Activated CD4-positive, alpha-beta memory T cell treated with anti-CD3 and anti-CD28 coated beads, Interleukin-2, amount 10 ng/mL, durations not matched to agents 7 days and 5 days (primary cell): ENCODE results near the gene SMPD3. TPM values are rescaled to one million over a fixed set of nuclear protein-coding genes. Genes with fewer than 3 reads are reported as not detected.

Source experiments
- CTCF ChIA-PET: fragments of 350-600 bp; sonication (Branson Sonifier 250); formaldehyde crosslinking; loops from one replicate; lab custom pipeline; 2021; ENCODE audit warnings: antibody characterized with exemption, inconsistent platforms; lab: Charles Lee
- POLR2A ChIA-PET: fragments of 350-600 bp; sonication (Branson Sonifier 250); formaldehyde crosslinking; loops from one replicate; lab custom pipeline; 2021; ENCODE audit warnings: antibody characterized with exemption; lab: Charles Lee
- DNase-seq: peaks from one replicate; pipeline ENCODE4 v3.0.0-alpha.2; 2020
- H3K27ac Mint-ChIP-seq: one replicate; pipeline ENCODE4 v1.8.0; 2021; ENCODE audit warnings: mild to moderate bottlenecking, mixed read lengths
- H3K27me3 Mint-ChIP-seq: one replicate; pipeline ENCODE4 v1.8.0; 2021; ENCODE audit warnings: mixed read lengths
- H3K36me3 Mint-ChIP-seq: one replicate; pipeline ENCODE4 v1.8.0; 2021; ENCODE audit warnings: low read depth, mixed read lengths
- H3K4me1 Mint-ChIP-seq: one replicate; pipeline ENCODE4 v1.8.0; 2021; ENCODE audit warnings: mixed read lengths
- H3K4me3 Mint-ChIP-seq: one replicate; pipeline ENCODE4 v1.8.0; 2021; ENCODE audit warnings: mild to moderate bottlenecking, mixed read lengths
- H3K9me3 Mint-ChIP-seq: one replicate; pipeline ENCODE4 v1.8.0; 2021; ENCODE audit warnings: mixed read lengths
- total RNA-seq, 2 experiments: library from RNA; stranded (reverse); gene quantifications; one replicate each; pipeline ENCODE4 v1.2.3, GENCODE V29; 2021

Gene SMPD3
- total RNA-seq, 2 experiments from 2014 or later = 0.38 to 0.53 TPM

- Mint-ChIP-seq H3K27me3 (peaks cover 7% of the 10 kb centered on the region), H3K27ac (no peak overlapping the region), H3K9me3 (no peaks in the 10 kb centered on the region), H3K36me3 (no peaks in the 10 kb centered on the region), H3K4me3 (no peak overlapping the region), H3K4me1 (no peaks in the 10 kb centered on the region)
- POLR2A ChIA-PET = interaction anchor here (1.0 kb wide), 1 partner anchor 16 kb away, joined by 3 read pairs; no protein-coding TSS in a partner anchor
- CTCF ChIA-PET = interaction anchor here (1.2 kb wide), 1 partner anchor 121 kb away, joined by 3 read pairs; no protein-coding TSS in a partner anchor
- no peak for DNase-seq
Observed at GRCh38 chr16:68486502-68487202, 38.3 kb upstream of the SMPD3 start.

DNA sequence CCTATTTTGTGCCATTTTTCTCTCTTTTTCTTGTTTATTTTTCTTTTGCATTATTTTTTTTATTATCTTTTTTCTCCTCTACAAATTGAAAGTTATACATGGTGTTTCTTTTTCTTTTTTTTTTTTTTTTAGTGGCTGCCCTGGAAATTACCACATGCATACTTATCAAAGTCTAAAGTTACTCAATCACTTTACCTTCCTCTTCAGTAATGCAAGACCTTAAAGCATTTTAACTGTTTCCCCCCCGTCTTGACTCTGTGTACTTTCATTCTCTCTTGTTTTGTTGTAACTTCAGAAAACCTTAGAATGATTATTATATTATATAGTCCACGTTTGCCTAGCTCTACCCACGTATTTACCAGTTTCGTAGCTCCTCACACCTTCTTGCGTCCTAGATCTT lies 33.3 kb upstream of the SMPD3 start:
- no peak overlapping the region for H3K27ac Mint-ChIP-seq
- H3K27me3 Mint-ChIP-seq = peaks cover 5% of the 10 kb centered on the region
- POLR2A ChIA-PET = no interaction called here
- DNase-seq = no peak
- H3K36me3 Mint-ChIP-seq = no peaks in the 10 kb centered on the region
- CTCF ChIA-PET = interaction anchor here (0.7 to 0.8 kb wide), 2 partner anchors 85 to 730 kb away, joined by 3 to 5 read pairs; no protein-coding TSS in a partner anchor
- no peaks in the 10 kb centered on the region for H3K4me1 Mint-ChIP-seq
- no peak overlapping the region for H3K4me3 Mint-ChIP-seq
- no peaks in the 10 kb centered on the region for H3K9me3 Mint-ChIP-seq

DNA sequence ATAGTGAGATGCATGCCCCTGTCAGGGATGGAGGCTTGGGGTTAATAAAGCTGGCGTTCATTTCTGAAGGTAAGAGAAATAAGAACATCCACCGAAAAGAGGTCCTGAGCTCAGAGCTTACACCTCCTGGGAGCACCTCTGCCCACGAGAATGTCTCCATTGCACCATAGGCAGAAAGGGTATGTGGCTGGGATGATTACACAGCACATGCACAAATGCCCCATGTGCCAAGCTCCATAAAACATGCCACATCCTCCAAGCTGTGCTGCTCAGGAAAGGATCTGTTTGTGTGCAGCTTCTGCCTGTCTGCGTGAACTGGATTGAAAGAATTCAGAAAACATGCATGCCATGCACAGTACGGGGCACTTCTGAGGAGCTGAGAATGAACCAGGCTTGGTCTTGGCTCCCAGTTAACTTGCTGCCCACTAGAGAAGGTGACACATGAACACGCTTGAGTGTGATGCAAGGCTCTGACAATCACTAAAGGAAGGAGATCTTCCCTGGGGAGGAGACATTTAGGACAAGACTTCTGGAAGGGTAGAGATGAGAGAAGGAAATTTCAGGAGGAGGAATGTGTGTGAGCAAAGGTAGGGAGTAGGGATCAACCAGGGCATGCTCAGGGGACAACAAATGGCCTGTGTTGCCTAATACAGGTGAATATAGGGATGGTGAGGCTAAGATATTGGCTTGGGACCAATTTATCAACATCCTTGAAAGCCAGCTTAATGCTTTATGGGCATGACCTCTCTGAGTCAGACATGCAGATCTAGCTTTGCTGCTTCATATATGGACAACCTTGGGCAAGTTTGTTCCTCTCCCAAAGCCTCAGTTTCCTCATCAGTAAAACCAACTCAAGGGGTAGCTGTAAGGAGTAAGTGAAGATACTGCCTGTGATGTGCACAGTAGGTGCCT lies 32.0 kb upstream of the SMPD3 start:
- DNase-seq = no peak
- POLR2A ChIA-PET = interaction anchor here (1.0 kb wide), 1 partner anchor 12 kb away, joined by 4 read pairs; no protein-coding TSS in a partner anchor
- Mint-ChIP-seq H3K9me3 (no peaks in the 10 kb centered on the region), H3K4me3 (no peak overlapping the region), H3K4me1 (no peaks in the 10 kb centered on the region), H3K36me3 (no peaks in the 10 kb centered on the region), H3K27ac (no peak overlapping the region), H3K27me3 (peaks cover 3% of the 10 kb centered on the region)
- CTCF ChIA-PET = no interaction called here

GRCh38 chr16:68479271-68479670 lies 31.0 kb upstream of the SMPD3 start:
- no peak for DNase-seq
- H3K9me3 Mint-ChIP-seq = no peaks in the 10 kb centered on the region
- POLR2A ChIA-PET = no interaction called here
- H3K27me3 Mint-ChIP-seq = peaks cover 3% of the 10 kb centered on the region
- CTCF ChIA-PET = no interaction called here
- no peak overlapping the region for H3K4me3 Mint-ChIP-seq
- no peak overlapping the region for H3K27ac Mint-ChIP-seq
- no peaks in the 10 kb centered on the region for H3K36me3 Mint-ChIP-seq
- no peaks in the 10 kb centered on the region for H3K4me1 Mint-ChIP-seq

DNA sequence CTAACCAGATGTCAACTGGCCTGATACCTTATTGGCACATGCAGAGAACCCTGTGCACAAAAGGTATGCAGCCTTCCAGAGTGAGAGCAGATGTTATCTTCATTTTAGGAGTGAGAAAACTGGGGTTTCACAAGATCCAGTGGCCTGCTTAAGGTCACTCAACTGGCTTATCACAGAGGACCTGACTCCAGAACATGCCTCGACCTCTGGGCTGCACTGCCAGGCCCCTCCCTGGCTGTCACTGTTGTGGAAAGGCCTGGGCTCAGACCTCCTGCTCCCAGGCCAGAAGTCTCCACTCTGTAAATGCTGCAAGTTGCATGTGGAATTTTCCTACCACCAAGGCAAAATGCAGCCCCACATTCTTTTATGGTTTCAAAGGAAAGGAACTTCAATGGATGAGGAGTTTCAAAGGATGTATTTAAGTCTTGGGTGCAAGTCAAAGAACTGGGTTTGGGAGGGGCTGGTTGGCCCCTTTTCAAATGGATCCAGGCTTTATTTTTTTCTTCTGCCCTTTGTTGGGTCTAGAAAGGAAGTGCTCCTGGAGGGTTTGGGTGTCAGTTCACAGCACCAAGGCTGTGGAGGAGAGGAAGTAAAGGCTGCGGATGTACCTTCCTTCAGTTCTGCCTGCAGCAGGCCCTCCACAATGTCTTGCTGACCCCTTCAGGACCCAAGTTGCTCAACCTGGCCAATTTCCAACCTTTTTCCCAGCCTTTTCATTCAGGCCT lies 30.4 kb upstream of the SMPD3 start:
- H3K27ac Mint-ChIP-seq = no peak overlapping the region
- ChIA-PET POLR2A (no interaction called here), CTCF (no interaction called here)
- H3K4me1 Mint-ChIP-seq = no peaks in the 10 kb centered on the region
- H3K4me3 Mint-ChIP-seq = no peak overlapping the region
- H3K9me3 Mint-ChIP-seq = no peaks in the 10 kb centered on the region
- peaks cover 3% of the 10 kb centered on the region for H3K27me3 Mint-ChIP-seq
- no peaks in the 10 kb centered on the region for H3K36me3 Mint-ChIP-seq
- DNase-seq = no peak

GRCh38 chr16:68475071-68475470 lies 26.8 kb upstream of the SMPD3 start:
- DNase-seq = no peak
- H3K4me3 Mint-ChIP-seq = no peak overlapping the region
- H3K9me3 Mint-ChIP-seq = no peaks in the 10 kb centered on the region
- CTCF ChIA-PET = interaction anchor here (1.6 kb wide), 1 partner anchor 29 kb away, joined by 3 read pairs; no protein-coding TSS in a partner anchor
- no peak overlapping the region for H3K27ac Mint-ChIP-seq
- H3K27me3 Mint-ChIP-seq = no peaks in the 10 kb centered on the region
- POLR2A ChIA-PET = no interaction called here
- H3K4me1 Mint-ChIP-seq = peaks cover 10% of the 10 kb centered on the region
- H3K36me3 Mint-ChIP-seq = no peaks in the 10 kb centered on the region

GRCh38 chr16:68473358-68474070 lies 25.2 kb upstream of the SMPD3 start:
- Mint-ChIP-seq H3K9me3 (no peaks in the 10 kb centered on the region), H3K27ac (no peak overlapping the region), H3K4me1 (peaks cover 24% of the 10 kb centered on the region), H3K27me3 (no peaks in the 10 kb centered on the region), H3K36me3 (no peaks in the 10 kb centered on the region), H3K4me3 (no peak overlapping the region)
- ChIA-PET POLR2A (no interaction called here), CTCF (interaction anchor here (0.8 to 1.6 kb wide), 2 partner anchors 9 to 27 kb away, joined by 3 read pairs; no protein-coding TSS in a partner anchor)
- no peak for DNase-seq

- Mint-ChIP-seq H3K27ac (no peak overlapping the region), H3K36me3 (no peaks in the 10 kb centered on the region)
- POLR2A ChIA-PET = no interaction called here
Observed at GRCh38 chr16:68472581-68472980, 24.3 kb upstream of the SMPD3 start.

DNA sequence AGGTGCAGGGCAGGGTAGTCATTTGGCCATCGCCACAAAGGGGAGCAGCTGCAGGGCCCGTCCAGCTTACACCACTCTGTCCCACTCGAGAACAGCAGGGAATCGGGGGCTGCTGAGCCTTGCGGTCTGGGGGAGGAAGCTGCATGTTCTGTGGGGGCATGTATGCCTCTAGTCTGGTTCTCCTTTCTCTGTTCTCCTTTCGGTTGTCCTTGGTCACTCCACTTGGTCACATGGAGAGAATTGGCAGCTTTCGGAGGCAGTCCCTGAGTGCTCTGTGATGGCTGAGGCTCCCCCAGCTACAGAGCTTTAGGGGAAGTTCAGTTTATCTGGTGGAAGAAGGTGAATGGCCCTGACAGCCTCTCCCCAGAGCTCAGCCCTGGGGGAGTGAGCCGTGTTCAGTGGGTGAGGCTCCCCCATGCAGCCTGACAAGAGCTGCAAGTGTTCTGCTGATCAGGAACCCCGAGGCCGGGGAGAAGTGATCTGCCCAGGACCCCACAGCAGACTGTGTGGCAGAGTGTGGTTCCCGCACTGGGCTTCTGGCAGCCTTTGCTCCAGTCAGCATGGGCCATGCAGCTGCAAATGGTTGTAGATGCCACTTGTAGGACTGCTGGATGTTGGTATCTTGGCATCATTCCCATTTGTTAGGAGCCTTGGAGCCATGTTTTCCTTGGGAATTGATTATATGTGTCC lies 22.3 kb upstream of the SMPD3 start:
- no peak for DNase-seq
- peak overlapping the region; percentile 53 for H3K27ac Mint-ChIP-seq
- H3K36me3 Mint-ChIP-seq = no peaks in the 10 kb centered on the region
- peaks cover 33% of the 10 kb centered on the region for H3K4me1 Mint-ChIP-seq
- ChIA-PET POLR2A (interaction anchor here (1.3 to 2.0 kb wide), 2 partner anchors 16 to 53 kb away, joined by 3 to 11 read pairs; no protein-coding TSS in a partner anchor), CTCF (interaction anchor here (1.0 to 2.0 kb wide), 5 partner anchors 22 to 74 kb away, joined by 3 to 6 read pairs (median 4); partner anchors contain the start of gene SMPD3)
- H3K27me3 Mint-ChIP-seq = peaks cover 8% of the 10 kb centered on the region
- H3K4me3 Mint-ChIP-seq = peak overlapping the region; percentile 51
- H3K9me3 Mint-ChIP-seq = no peaks in the 10 kb centered on the region

More at GRCh38 chr16:68472581-68472980, 24.3 kb upstream of the SMPD3 start:
- CTCF ChIA-PET = interaction anchor here (0.6 kb wide), 1 partner anchor 16 kb away, joined by 4 read pairs; no protein-coding TSS in a partner anchor
- H3K9me3 Mint-ChIP-seq = no peaks in the 10 kb centered on the region
- H3K27me3 Mint-ChIP-seq = no peaks in the 10 kb centered on the region
- no peak overlapping the region for H3K4me3 Mint-ChIP-seq
- DNase-seq = no peak
- peaks cover 30% of the 10 kb centered on the region for H3K4me1 Mint-ChIP-seq

DNA sequence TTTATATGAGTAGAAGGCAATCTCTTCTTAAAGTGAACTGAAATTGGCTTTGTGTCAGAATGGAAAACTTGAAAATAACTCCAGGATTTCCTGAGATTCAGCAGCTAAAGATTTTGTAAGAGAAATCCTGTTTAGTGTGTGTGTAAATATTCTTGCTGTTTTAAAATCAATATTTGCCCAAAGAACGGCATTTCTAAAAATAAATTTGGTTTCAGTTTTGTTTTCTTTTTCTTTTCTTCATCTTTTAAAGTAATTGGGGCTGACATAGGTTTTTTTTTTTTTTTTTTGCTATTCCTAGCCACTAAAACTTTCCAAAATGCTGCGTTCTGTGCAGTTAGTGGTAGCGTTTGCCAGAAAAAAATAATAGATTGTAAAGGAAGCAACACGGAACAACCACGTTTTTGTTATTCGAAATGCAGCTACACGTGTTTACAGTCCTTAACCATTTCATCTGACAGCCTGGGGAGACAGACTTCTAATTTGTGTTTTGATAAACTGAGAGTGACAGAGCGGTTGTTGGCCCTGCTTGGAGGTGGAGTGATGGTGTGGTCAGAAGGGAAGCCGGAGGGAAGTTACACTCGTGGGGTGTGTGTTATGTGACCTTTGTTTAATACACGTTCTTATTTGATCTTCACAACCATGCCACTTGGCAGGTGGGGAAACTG lies 21.6 kb upstream of the SMPD3 start:
- peak overlapping the region; percentile 51 for H3K4me3 Mint-ChIP-seq
- DNase-seq = peak; percentile 26
- H3K4me1 Mint-ChIP-seq = peaks cover 33% of the 10 kb centered on the region
- CTCF ChIA-PET = interaction anchor here (0.7 to 2.0 kb wide), 11 partner anchors 13 to 809 kb away, joined by 3 to 6 read pairs (median 4); partner anchors contain the start of genes PARD6A, SLC7A6 and SMPD3
- peak overlapping the region; percentile 53 for H3K27ac Mint-ChIP-seq
- peaks cover 8% of the 10 kb centered on the region for H3K27me3 Mint-ChIP-seq
- H3K36me3 Mint-ChIP-seq = no peaks in the 10 kb centered on the region
- POLR2A ChIA-PET = interaction anchor here (0.8 to 2.0 kb wide), 3 partner anchors 17 to 117 kb away, joined by 3 to 11 read pairs (median 4); no protein-coding TSS in a partner anchor
- no peaks in the 10 kb centered on the region for H3K9me3 Mint-ChIP-seq

GRCh38 chr16:68468842-68469241 lies 20.5 kb upstream of the SMPD3 start:
- peak overlapping the region; percentile 11 for H3K27ac Mint-ChIP-seq
- no peaks in the 10 kb centered on the region for H3K36me3 Mint-ChIP-seq
- H3K27me3 Mint-ChIP-seq = peaks cover 8% of the 10 kb centered on the region
- ChIA-PET CTCF (interaction anchor here (0.8 to 1.1 kb wide), 4 partner anchors 12 to 68 kb away, joined by 3 read pairs; no protein-coding TSS in a partner anchor), POLR2A (interaction anchor here (0.6 to 1.5 kb wide), 2 partner anchors 11 to 12 kb away, joined by 3 to 4 read pairs; no protein-coding TSS in a partner anchor)
- no peaks in the 10 kb centered on the region for H3K9me3 Mint-ChIP-seq
- no peak for DNase-seq
- H3K4me1 Mint-ChIP-seq = peaks cover 33% of the 10 kb centered on the region
- no peak overlapping the region for H3K4me3 Mint-ChIP-seq
